Gastrocnemius medialis (tissue), 4 donors: ENCODE results near the gene PLEKHH2. TPM values are rescaled to one million over a fixed set of nuclear protein-coding genes. Genes with fewer than 3 reads are reported as not detected.
A peak's percentile ranks its signal among the peaks of the same experiment; 100 is the strongest.
"Not testable (repeated sequence)": the region's sequence is repeated elsewhere in the genome, so short reads cannot be mapped to it uniquely, and the experiment has no call there.

ENCODE experiments used
- ATAC-seq, 2 donors: fragments of 150-250 bp; one replicate each; pipeline ENCODE4 v1.9.1; 2016
- DNase-seq, 2 donors: peaks; one replicate each; pipeline ENCODE4 v3.0.0-alpha.2; 2019
- H3K27ac ChIP-seq, 4 donors: fragments of 200-600 bp; sonication (generic); 1 replicate in 1 of 4; 2 replicates in 3 of 4; pipeline ENCODE4 v1.5.1; 2016 to 2018; ENCODE audit warnings: mild to moderate bottlenecking in 2 of 4, moderate library complexity in 1 of 4
- H3K27me3 ChIP-seq, 3 donors: fragments of 200-600 bp; sonication (generic) in 2 of 3; 1 replicate in 1 of 3; 2 replicates in 2 of 3; pipeline versions ENCODE4 v1.5.1 to v1.6.0; 2016 to 2019; ENCODE audit warnings: mild to moderate bottlenecking in 1 of 3, moderate library complexity in 1 of 3
- H3K36me3 ChIP-seq, 2 donors: fragments of 200-600 bp; sonication (generic) in 1 of 2; one replicate each; pipeline ENCODE4 v1.5.1; 2017 to 2018
- H3K4me1 ChIP-seq, 2 donors: fragments of 200-600 bp; sonication (generic) in 1 of 2; one replicate each; pipeline ENCODE4 v1.5.1; 2016 to 2017; ENCODE audit warnings: mild to moderate bottlenecking in 2 of 2
- H3K4me3 ChIP-seq, 4 donors: fragments of 200-600 bp; sonication (generic) in 3 of 4; 1 replicate in 1 of 4; 2 replicates in 3 of 4; pipeline ENCODE4 v1.5.1; 2016 to 2019; ENCODE audit warnings: mild to moderate bottlenecking in 2 of 4
- H3K9me3 ChIP-seq, 3 donors: fragments of 200-600 bp; sonication (generic) in 2 of 3; 1 replicate in 1 of 3; 2 replicates in 2 of 3; pipeline ENCODE4 v1.5.1; 2016 to 2019
- CTCF ChIP-seq, 5 experiments: fragments of 450-650 bp in 3 of 5; fragments of 200-600 bp in 2 of 5; sonication (generic) in 2 of 5; IDR thresholded peaks in 4 of 5; conservative IDR thresholded peaks in 1 of 5; 1 replicate in 4 of 5; 2 replicates in 1 of 5; pipeline ENCODE4 v1.5.1; 2016 to 2019; ENCODE audit warnings: antibody characterized with exemption in 5 of 5, mild to moderate bottlenecking in 3 of 5, moderate library complexity in 3 of 5
- POLR2A ChIP-seq, 2 donors: fragments of 450-650 bp; IDR thresholded peaks; one replicate each; pipeline ENCODE4 v1.6.1; 2017; ENCODE audit warnings: antibody characterized with exemption in 2 of 2, mild to moderate bottlenecking in 2 of 2, moderate library complexity in 2 of 2
- in situ Hi-C, 4 donors: fragments of 200-750 bp; cut with MboI; loops; one replicate each; pipeline versions ENCODE4 v1.15.0 to v1.8.0; 2017; ENCODE audit warnings: low sequenced_read_pairs in 4 of 4
- intact Hi-C: fragments of 100-400 bp; cut with DNase I; formaldehyde crosslinking; loops from one replicate; pipeline ENCODE4 v1.15.1; 2023; ENCODE audit warnings: low total_unique reads
- total RNA-seq, 4 donors: library from RNA; depleted of rRNA; stranded (reverse); fragments of >200 nt; gene quantifications; one replicate each; pipeline versions ENCODE4 v1.1.0 to v1.2.3, GENCODE V29; 2016

Gene PLEKHH2
- total RNA-seq, 4 donors from 2014 or later = 1.4 to 4.9 (median 3.4) TPM

- in situ Hi-C loops = no loop called here
Measured at GRCh38 chr2:43634604-43635306, 2.3 kb upstream of the PLEKHH2 start.

GRCh38 chr2:43636153-43636552 is 907 bp upstream of the PLEKHH2 start:
- ATAC-seq, DNase-seq, H3K9me3 ChIP-seq, intact Hi-C loops, H3K27ac ChIP-seq, H3K36me3 ChIP-seq, in situ Hi-C loops, H3K4me3 ChIP-seq: not testable (repeated sequence)
- Histone ChIP-seq H3K27me3 (peaks cover 16 to 33% (median 22%) of the 10 kb centered on the region in 3 donors), H3K4me1 (peaks cover 3 to 12% of the 10 kb centered on the region in 2 donors)

More at GRCh38 chr2:43634604-43635306, 2.3 kb upstream of the PLEKHH2 start:
- Histone ChIP-seq H3K27me3 (peaks cover 16 to 33% (median 22%) of the 10 kb centered on the region in 3 donors), H3K4me3 (peak overlapping the region in 1 of 4 donors; percentile 6), H3K4me1 (peaks cover 3 to 12% of the 10 kb centered on the region in 2 donors), H3K36me3 (no peaks in the 10 kb centered on the region), H3K27ac (no peak overlapping the region), H3K9me3 (no peaks in the 10 kb centered on the region)
- ATAC-seq (no peak), DNase-seq (no peak)
- TF ChIP-seq CTCF (IDR thresholded peaks at IDR 0.05 in 4 of 5, conservative IDR thresholded peaks at IDR 0.05 in 1 of 5) (no peak), POLR2A (IDR thresholded peaks at IDR 0.05) (no peak)
- intact Hi-C loops = no loop called here

- in situ Hi-C loops = no loop called here
- Histone ChIP-seq H3K27ac (no peak overlapping the region), H3K9me3 (no peaks in the 10 kb centered on the region), H3K36me3 (no peaks in the 10 kb centered on the region), H3K4me3 (peak overlapping the region; percentile 63 to 73 (median 68)), H3K4me1 (peaks cover 3 to 12% of the 10 kb centered on the region in 2 donors), H3K27me3 (peaks cover 16 to 33% (median 22%) of the 10 kb centered on the region in 3 donors)
- TF ChIP-seq CTCF (IDR thresholded peaks at IDR 0.05 in 4 of 5, conservative IDR thresholded peaks at IDR 0.05 in 1 of 5) = no peak
- TF ChIP-seq POLR2A (IDR thresholded peaks at IDR 0.05) = no peak
- ATAC-seq = no peak
- intact Hi-C loops = no loop called here
- DNase-seq = no peak
Measured at GRCh38 chr2:43636621-43637020, 439 bp upstream of the PLEKHH2 start.

- Histone ChIP-seq H3K36me3 (no peaks in the 10 kb centered on the region), H3K27me3 (peaks cover under 1 to 16% (median 3%) of the 10 kb centered on the region in 3 donors), H3K9me3 (no peaks in the 10 kb centered on the region), H3K4me3 (no peak overlapping the region), H3K4me1 (peaks cover 3 to 6% of the 10 kb centered on the region in 2 donors), H3K27ac (no peak overlapping the region)
- DNase-seq = no peak
- in situ Hi-C loops (no loop called here), intact Hi-C loops (no loop called here)
- no peak for TF ChIP-seq POLR2A (IDR thresholded peaks at IDR 0.05)
- TF ChIP-seq CTCF (IDR thresholded peaks at IDR 0.05 in 4 of 5, conservative IDR thresholded peaks at IDR 0.05 in 1 of 5) = no peak
- ATAC-seq = no peak
Measured at GRCh38 chr2:43642363-43642762, 5.3 kb downstream of the PLEKHH2 start.

- in situ Hi-C loops (no loop called here), intact Hi-C loops (no loop called here)
- ATAC-seq (no peak), DNase-seq (no peak)
- no peaks in the 10 kb centered on the region for H3K36me3 ChIP-seq
- no peak overlapping the region for H3K4me3 ChIP-seq
- peaks cover 0 to 4% (median 0%) of the 10 kb centered on the region in 3 donors for H3K27me3 ChIP-seq
- H3K9me3 ChIP-seq = no peaks in the 10 kb centered on the region
- TF ChIP-seq CTCF (IDR thresholded peaks at IDR 0.05 in 4 of 5, conservative IDR thresholded peaks at IDR 0.05 in 1 of 5) (no peak), POLR2A (IDR thresholded peaks at IDR 0.05) (no peak)
- no peaks in the 10 kb centered on the region for H3K4me1 ChIP-seq
- no peak overlapping the region for H3K27ac ChIP-seq
Measured at GRCh38 chr2:43643680-43644079, 6.6 kb downstream of the PLEKHH2 start.
